GM13977 (cell line): ENCODE results near the gene TAF1A.
A peak's percentile ranks its signal among the peaks of the same experiment; 100 is the strongest.

ENCODE experiments used
- DNase-seq: peaks from one replicate; pipeline ENCODE4 v3.0.0; 2012; ENCODE audit warnings: low spot score
- in situ Hi-C: fragments of 300-500 bp; cut with MboI; formaldehyde crosslinking; loops from one replicate; pipeline ENCODE4 v1.12.0; 2022; ENCODE audit warnings: low sequenced_read_pairs, low pct_unique_long_range_greater_than_20kb, mixed read lengths, inconsistent platforms; ENCODE audit not compliant: unreplicated experiment
- TF ChIP-seq, protein P1 (sequence below): IDR thresholded peaks from 2 replicates; pipeline ENCODE4 v1.5.1; 2012; ENCODE audit warnings: mild to moderate bottlenecking, control low read depth; ENCODE audit not compliant: insufficient read depth; ENCODE audit errors: extremely low read depth, missing control alignments

The TAF1A gene

GRCh38 chr1:222582099-222582774 is 7.5 kb downstream of the TAF1A start:
- TF ChIP-seq, protein P1, sequence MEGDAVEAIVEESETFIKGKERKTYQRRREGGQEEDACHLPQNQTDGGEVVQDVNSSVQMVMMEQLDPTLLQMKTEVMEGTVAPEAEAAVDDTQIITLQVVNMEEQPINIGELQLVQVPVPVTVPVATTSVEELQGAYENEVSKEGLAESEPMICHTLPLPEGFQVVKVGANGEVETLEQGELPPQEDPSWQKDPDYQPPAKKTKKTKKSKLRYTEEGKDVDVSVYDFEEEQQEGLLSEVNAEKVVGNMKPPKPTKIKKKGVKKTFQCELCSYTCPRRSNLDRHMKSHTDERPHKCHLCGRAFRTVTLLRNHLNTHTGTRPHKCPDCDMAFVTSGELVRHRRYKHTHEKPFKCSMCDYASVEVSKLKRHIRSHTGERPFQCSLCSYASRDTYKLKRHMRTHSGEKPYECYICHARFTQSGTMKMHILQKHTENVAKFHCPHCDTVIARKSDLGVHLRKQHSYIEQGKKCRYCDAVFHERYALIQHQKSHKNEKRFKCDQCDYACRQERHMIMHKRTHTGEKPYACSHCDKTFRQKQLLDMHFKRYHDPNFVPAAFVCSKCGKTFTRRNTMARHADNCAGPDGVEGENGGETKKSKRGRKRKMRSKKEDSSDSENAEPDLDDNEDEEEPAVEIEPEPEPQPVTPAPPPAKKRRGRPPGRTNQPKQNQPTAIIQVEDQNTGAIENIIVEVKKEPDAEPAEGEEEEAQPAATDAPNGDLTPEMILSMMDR = no peak
- in situ Hi-C loops = no loop called here
- peak; percentile 18 for DNase-seq

GRCh38 chr1:222579316-222579715 is 10.4 kb downstream of the TAF1A start:
- DNase-seq = no peak
- TF ChIP-seq, protein P1 = no peak
- in situ Hi-C loops = no loop called here

DNA sequence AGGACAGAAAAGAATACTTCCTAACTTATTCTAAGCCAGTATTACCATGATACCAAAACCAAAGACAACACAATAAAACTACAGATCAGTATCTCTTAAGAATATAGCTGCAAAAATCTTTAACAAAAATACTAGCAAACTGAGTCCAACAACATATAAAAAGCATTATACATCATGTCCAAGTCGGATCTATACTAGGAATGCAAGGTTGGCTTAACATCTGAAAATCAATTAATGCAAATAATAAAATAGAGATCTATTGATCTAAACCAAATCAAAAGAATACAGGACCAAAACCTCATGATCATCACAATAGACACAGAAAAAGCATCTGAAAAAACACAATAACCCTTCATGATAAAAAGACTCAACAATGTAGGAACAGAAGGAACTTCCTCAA is 18.9 kb downstream of the TAF1A start:
- TF ChIP-seq, protein P1 = no peak
- in situ Hi-C loops = no loop called here
- no peak for DNase-seq

GRCh38 chr1:222561656-222562055 is 28.1 kb downstream of the TAF1A start:
- no peak for DNase-seq
- in situ Hi-C loops = no loop called here
- TF ChIP-seq, protein P1 = no peak

DNA sequence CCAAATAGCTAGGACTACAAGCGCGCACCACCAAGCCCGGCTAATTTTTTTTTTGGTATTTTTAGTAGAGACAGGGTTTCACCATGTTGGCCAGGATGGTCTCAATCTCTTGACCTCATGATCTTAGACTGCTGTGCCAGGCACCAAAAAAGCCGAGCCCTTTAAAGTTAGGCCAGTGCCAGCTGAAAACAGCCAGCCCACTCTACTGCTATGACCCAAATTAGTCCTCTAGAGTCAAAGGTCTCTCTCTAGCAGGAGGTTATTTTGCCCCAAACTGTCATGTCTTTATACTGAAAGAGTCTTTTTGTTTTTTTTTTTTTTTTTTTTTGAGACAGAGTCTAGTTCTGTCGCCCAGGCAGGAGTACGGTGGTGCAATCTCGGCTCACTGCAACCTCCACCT is 32.2 kb downstream of the TAF1A start:
- no peak for DNase-seq
- TF ChIP-seq, protein P1 = no peak
- in situ Hi-C loops = no loop called here

GRCh38 chr1:222557148-222557547 is 32.6 kb downstream of the TAF1A start:
- DNase-seq = no peak
- TF ChIP-seq, protein P1 = no peak
- in situ Hi-C loops = no loop called here
